Brain microvascular endothelial cell (primary cell): ENCODE measurements around the gene FOXK2.

Experiments
- DNase-seq: peaks from one replicate; pipeline ENCODE4 v3.0.0-alpha.2; 2020
- H3K27ac ChIP-seq: fragments of 250-450 bp; sonication (Bioruptor Pico); 2 replicates; pipeline ENCODE4 v1.5.1; 2020; ENCODE audit warnings: mild to moderate bottlenecking, moderate library complexity
- H3K27me3 ChIP-seq: fragments of 250-450 bp; sonication (Bioruptor Pico); replicated peaks from 2 replicates; pipeline ENCODE4 v1.5.1; 2020; ENCODE audit warnings: mild to moderate bottlenecking
- H3K36me3 ChIP-seq: fragments of 250-450 bp; sonication (Bioruptor Pico); replicated peaks from 2 replicates; pipeline ENCODE4 v1.5.1; 2020; ENCODE audit warnings: mild to moderate bottlenecking
- H3K4me3 ChIP-seq: 2 replicates; pipeline ENCODE4 v1.5.1; 2011; ENCODE audit warnings: low read depth, mild to moderate bottlenecking, control low read depth, low read length, moderate library complexity
- CTCF ChIP-seq: IDR thresholded peaks from 2 replicates; pipeline ENCODE4 v1.5.1; 2011; ENCODE audit warnings: low read depth, mild to moderate bottlenecking, moderate library complexity, low read length, control low read depth, inconsistent platforms; ENCODE audit errors: missing control alignments
- in situ Hi-C: cut with HindIII; loops from 2 replicates; pipeline ENCODE4 v1.10.0; 2017; ENCODE audit warnings: low sequenced_read_pairs, low pct_ligation_motif_present

FOXK2 gene

GRCh38 chr17:82647593-82648164 lies 128.1 kb downstream of the FOXK2 start:
- peak; percentile 49 for TF ChIP-seq CTCF
- peak overlapping the region; percentile 85 for H3K4me3 ChIP-seq
- in situ Hi-C loops, result no loop called here
- H3K27me3 ChIP-seq, result no peaks in the 10 kb centered on the region
- peak overlapping the region; percentile 73 for H3K27ac ChIP-seq
- H3K36me3 ChIP-seq, result peaks cover 15% of the 10 kb centered on the region
- no peak for DNase-seq

- DNase-seq, result peak; percentile 96
- in situ Hi-C loops, result no loop called here
- Histone ChIP-seq H3K36me3 (peaks cover 11% of the 10 kb centered on the region), H3K27ac (peak within 1 kb of the TSS; percentile 73), H3K4me3 (peak within 1 kb of the TSS; percentile 85), H3K27me3 (no peaks in the 10 kb centered on the region)
- TF ChIP-seq CTCF, result no peak
Observed at GRCh38 chr17:82648165-82648668, 128.7 kb downstream of the FOXK2 start, which contains the start of gene WDR45B. TSS of gene WDR45B (minus strand) at chr17:82648444. CDS start at chr17:82648340, 104 bp downstream.

- no peak overlapping the region for H3K27ac ChIP-seq
- in situ Hi-C loops, result no loop called here
- H3K4me3 ChIP-seq, result peak overlapping the region; percentile 51
- no peaks in the 10 kb centered on the region for H3K27me3 ChIP-seq
- DNase-seq, result no peak
- TF ChIP-seq CTCF, result no peak
- peaks cover 6% of the 10 kb centered on the region for H3K36me3 ChIP-seq
Observed at GRCh38 chr17:82648742-82649331, 129.3 kb downstream of the FOXK2 start.

GRCh38 chr17:82649501-82650261 lies 130.1 kb downstream of the FOXK2 start:
- H3K27ac ChIP-seq, result no peak overlapping the region
- H3K36me3 ChIP-seq, result no peaks in the 10 kb centered on the region
- no peaks in the 10 kb centered on the region for H3K27me3 ChIP-seq
- DNase-seq, result no peak
- in situ Hi-C loops, result no loop called here
- no peak overlapping the region for H3K4me3 ChIP-seq
- TF ChIP-seq CTCF, result no peak

GRCh38 chr17:82650723-82651122 lies 131.2 kb downstream of the FOXK2 start:
- in situ Hi-C loops, result no loop called here
- Histone ChIP-seq H3K4me3 (no peak overlapping the region), H3K36me3 (no peaks in the 10 kb centered on the region), H3K27ac (no peak overlapping the region), H3K27me3 (no peaks in the 10 kb centered on the region)
- TF ChIP-seq CTCF, result no peak
- DNase-seq, result no peak
